PC-3 (cell line): Measurements from ENCODE around the gene DNAL1.

Experiments used
- CTCF ChIP-seq: fragments of 300-600 bp; sonication (generic); conservative IDR thresholded peaks from 2 replicates; pipeline ENCODE4 v1.5.1; 2017; ENCODE audit warnings: antibody characterized with exemption, low read depth, mild to moderate bottlenecking, low read length
- EZH2 ChIP-seq: fragments of 300-600 bp; sonication (generic); IDR thresholded peaks from one replicate; pipeline ENCODE4 v1.6.1; 2017; ENCODE audit warnings: antibody characterized with exemption, mild to moderate bottlenecking, low read length; ENCODE audit not compliant: unreplicated experiment
- EZH2phosphoT487 ChIP-seq: fragments of 300-600 bp; sonication (generic); IDR thresholded peaks from 2 replicates; pipeline ENCODE4 v1.6.1; 2018; ENCODE audit warnings: mild to moderate bottlenecking, antibody characterized with exemption, low read length, borderline replicate concordance

DNA sequence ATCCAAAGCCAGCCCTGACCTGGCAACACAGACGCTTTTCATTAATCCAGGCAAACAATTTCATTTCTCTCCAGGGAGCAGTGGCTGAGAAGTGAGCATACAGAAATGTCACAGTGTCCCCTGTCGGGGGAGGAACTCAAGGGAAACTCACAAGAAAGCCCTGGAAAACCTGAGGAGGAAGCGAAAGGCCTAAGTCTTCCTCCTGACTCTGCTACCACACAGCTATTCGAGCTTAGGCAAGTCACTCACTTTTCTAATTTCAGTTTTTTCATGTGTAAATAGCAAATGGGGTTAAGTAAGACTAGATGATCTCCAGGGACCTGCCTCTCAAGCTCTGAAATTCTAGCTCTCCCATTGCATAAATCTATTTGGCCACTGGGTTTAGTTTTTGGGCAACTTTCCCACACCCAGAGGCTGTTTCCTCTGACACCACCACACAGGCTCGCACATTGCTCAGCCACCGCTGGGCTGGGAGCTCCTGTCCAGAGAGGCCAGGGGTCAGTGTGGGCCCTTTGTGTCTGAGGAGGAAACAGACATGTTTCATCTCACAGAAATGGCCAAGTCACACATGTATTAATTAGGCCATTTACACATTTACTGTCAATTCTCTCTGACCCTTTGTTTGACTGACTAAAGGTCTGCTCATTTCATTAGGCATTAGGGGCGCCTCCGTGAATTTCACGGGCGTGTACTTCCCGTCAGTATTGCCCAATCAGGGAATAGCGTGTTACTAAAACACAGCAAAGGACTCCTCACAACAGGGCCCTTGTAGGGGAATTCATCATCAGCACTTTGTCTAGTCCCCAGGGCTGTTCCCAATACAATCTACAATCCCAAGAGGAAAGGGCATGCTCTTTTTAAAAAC, 79.2 kb downstream of the DNAL1 start:
- peak; percentile 58 for TF ChIP-seq CTCF
- no peak for TF ChIP-seq EZH2phosphoT487
- TF ChIP-seq EZH2 = no peak
